OCI-LY3 (cell line): ENCODE measurements around the gene SHISA3.

ENCODE experiments used
- H2AFZ ChIP-seq: fragments of 200-600, 300-600 bp; shearing (Covaris generic); 2 replicates; pipeline ENCODE4 v1.6.0; 2014; ENCODE audit warnings: antibody characterized with exemption, low read depth, low read length
- H3K27ac ChIP-seq: fragments of 200-600, 300-600 bp; sonication (generic); 2 replicates; pipeline ENCODE4 v1.5.1; 2014; ENCODE audit warnings: mild to moderate bottlenecking, low read length, moderate library complexity, mixed read lengths
- H3K27me3 ChIP-seq: fragments of 200-600, 300-600 bp; sonication (generic); 2 replicates; pipeline ENCODE4 v1.6.1; 2014; ENCODE audit warnings: low read depth, low read length, mixed read lengths
- H3K36me3 ChIP-seq: fragments of 200-600, 300-600 bp; sonication (generic); replicated peaks from 2 replicates; pipeline ENCODE3; 2014; ENCODE audit warnings: low read depth, low read length, mixed read lengths
- H3K4me1 ChIP-seq: fragments of 300-600, 200-600 bp; sonication (generic); 2 replicates; pipeline ENCODE4 v1.6.1; 2014; ENCODE audit warnings: low read length, mixed read lengths
- H3K4me2 ChIP-seq: fragments of 200-600, 300-600 bp; sonication (generic); 2 replicates; pipeline ENCODE4 v1.6.1; 2014; ENCODE audit warnings: low read length, mixed read lengths
- H3K4me3 ChIP-seq: fragments of 300-600, 200-600 bp; sonication (generic); 2 replicates; pipeline ENCODE4 v1.5.1; 2014; ENCODE audit warnings: antibody characterized with exemption, mild to moderate bottlenecking, low read length, moderate library complexity
- H3K79me2 ChIP-seq: fragments of 300-600, 200-600 bp; shearing (Covaris generic); 2 replicates; pipeline ENCODE4 v1.6.1; 2014; ENCODE audit warnings: mild to moderate bottlenecking, low read length, mixed read lengths
- H3K9ac ChIP-seq: fragments of 300-600, 200-600 bp; shearing (Covaris generic); 2 replicates; pipeline ENCODE4 v1.6.0; 2014; ENCODE audit warnings: mild to moderate bottlenecking, low read length, moderate library complexity
- H3K9me3 ChIP-seq: fragments of 200-600, 300-600 bp; shearing (Covaris generic); 2 replicates; pipeline ENCODE4 v1.6.1; 2014; ENCODE audit warnings: low read length, mixed read lengths; ENCODE audit not compliant: insufficient read depth
- H4K20me1 ChIP-seq: fragments of 200-600, 300-600 bp; sonication (generic); 2 replicates; pipeline ENCODE4 v1.6.1; 2016; ENCODE audit warnings: low read length, mixed read lengths; ENCODE audit not compliant: insufficient read depth
- CTCF ChIP-seq: fragments of 200-600, 300-600 bp; sonication (generic); IDR thresholded peaks from 2 replicates; pipeline ENCODE4 v1.5.1; 2014; ENCODE audit warnings: antibody characterized with exemption, low read length, low read depth
- EZH2phosphoT487 ChIP-seq: fragments of 200-600 bp; shearing (Covaris generic); IDR thresholded peaks from 2 replicates; pipeline ENCODE4 v1.6.1; 2018; ENCODE audit warnings: antibody characterized with exemption, mixed run types, low read depth

The SHISA3 gene

GRCh38 chr4:42361456-42361855, 35.8 kb upstream of the SHISA3 start:
- H3K9ac ChIP-seq = no peak overlapping the region
- H3K36me3 ChIP-seq = no peaks in the 10 kb centered on the region
- TF ChIP-seq EZH2phosphoT487 (no peak), CTCF (no peak)
- H3K27me3 ChIP-seq = 0 out of 2 replicates have a peak, but pooled peaks cover 4% of the 10 kb centered on the region
- no peaks in the 10 kb centered on the region for H4K20me1 ChIP-seq
- H3K79me2 ChIP-seq = no peaks in the 10 kb centered on the region
- H3K4me1 ChIP-seq = peaks cover 12% of the 10 kb centered on the region
- H2AFZ ChIP-seq = no peak overlapping the region
- H3K4me3 ChIP-seq = peak overlapping the region; percentile 37
- H3K27ac ChIP-seq = no peak overlapping the region
- H3K4me2 ChIP-seq = peak overlapping the region; percentile 67
- no peaks in the 10 kb centered on the region for H3K9me3 ChIP-seq

GRCh38 chr4:42362591-42362990, 34.7 kb upstream of the SHISA3 start:
- TF ChIP-seq EZH2phosphoT487 (no peak), CTCF (no peak)
- Histone ChIP-seq H3K9ac (no peak overlapping the region), H3K4me3 (no peak overlapping the region), H4K20me1 (no peaks in the 10 kb centered on the region), H3K79me2 (no peaks in the 10 kb centered on the region), H3K9me3 (no peaks in the 10 kb centered on the region), H3K36me3 (no peaks in the 10 kb centered on the region), H3K4me2 (no peak overlapping the region), H3K27ac (no peak overlapping the region), H2AFZ (no peak overlapping the region), H3K27me3 (0 out of 2 replicates have a peak, but pooled peaks cover 4% of the 10 kb centered on the region), H3K4me1 (peaks cover 10% of the 10 kb centered on the region)

GRCh38 chr4:42363614-42364013, 33.7 kb upstream of the SHISA3 start:
- Histone ChIP-seq H2AFZ (no peak overlapping the region), H4K20me1 (no peaks in the 10 kb centered on the region), H3K4me2 (no peak overlapping the region), H3K4me3 (no peak overlapping the region), H3K9me3 (no peaks in the 10 kb centered on the region), H3K9ac (no peak overlapping the region), H3K27me3 (0 out of 2 replicates have a peak, but pooled peaks cover 4% of the 10 kb centered on the region), H3K27ac (no peak overlapping the region), H3K4me1 (peaks cover 10% of the 10 kb centered on the region), H3K79me2 (no peaks in the 10 kb centered on the region), H3K36me3 (no peaks in the 10 kb centered on the region)
- TF ChIP-seq EZH2phosphoT487 = no peak
- TF ChIP-seq CTCF = no peak

- H3K9me3 ChIP-seq = no peaks in the 10 kb centered on the region
- TF ChIP-seq EZH2phosphoT487 (no peak), CTCF (no peak)
- no peaks in the 10 kb centered on the region for H3K79me2 ChIP-seq
- no peak overlapping the region for H3K9ac ChIP-seq
- no peaks in the 10 kb centered on the region for H4K20me1 ChIP-seq
- no peak overlapping the region for H3K4me2 ChIP-seq
- H3K27ac ChIP-seq = no peak overlapping the region
- H2AFZ ChIP-seq = no peak overlapping the region
- 0 out of 2 replicates have a peak, but pooled peaks cover 4% of the 10 kb centered on the region for H3K27me3 ChIP-seq
- peaks cover 10% of the 10 kb centered on the region for H3K4me1 ChIP-seq
- no peaks in the 10 kb centered on the region for H3K36me3 ChIP-seq
- H3K4me3 ChIP-seq = no peak overlapping the region
Measured at GRCh38 chr4:42364266-42365053, 32.8 kb upstream of the SHISA3 start.
